Esophagus muscularis mucosa (tissue), 3 donors: ENCODE data around the gene ADAMTSL4.
"Not testable (repeated sequence)": the region's sequence is repeated elsewhere in the genome, so short reads cannot be mapped to it uniquely, and the experiment has no call there.

ENCODE experiments used
- CTCF ChIP-seq, 3 experiments: fragments of 200-600 bp in 2 of 3; fragments of 450-650 bp in 1 of 3; sonication (generic) in 2 of 3; IDR thresholded peaks; one replicate each; pipeline ENCODE4 v1.5.1; 2017 to 2019; ENCODE audit warnings: antibody characterized with exemption in 3 of 3, mild to moderate bottlenecking in 2 of 3, moderate library complexity in 1 of 3
- POLR2A ChIP-seq: fragments of 450-650 bp; IDR thresholded peaks from one replicate; pipeline ENCODE4 v1.6.1; 2017; ENCODE audit warnings: antibody characterized with exemption, moderate library complexity, mild to moderate bottlenecking, low read depth

DNA sequence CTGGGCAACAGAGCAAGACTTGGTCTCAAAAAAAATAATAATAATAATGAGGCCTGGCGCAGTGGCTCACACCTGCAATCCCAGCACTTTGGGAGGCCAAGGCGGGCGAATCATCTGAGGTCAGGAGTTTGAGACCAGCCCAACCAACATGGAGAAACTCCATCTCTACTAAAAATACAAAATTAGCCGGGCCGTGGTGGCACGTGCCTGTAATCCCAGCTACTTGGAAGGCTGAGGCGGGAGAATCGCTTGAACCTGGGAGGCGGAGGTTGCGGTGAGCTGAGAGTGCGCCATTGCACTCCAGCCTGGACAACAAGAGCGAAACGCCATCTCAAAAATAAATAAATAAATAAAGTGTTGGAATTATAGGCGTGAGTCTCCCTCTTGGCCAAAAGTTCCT lies 32.8 kb downstream of the ADAMTSL4 start:
- TF ChIP-seq CTCF (IDR thresholded peaks at IDR 0.05); POLR2A: not testable (repeated sequence)
